Neural progenitor cell (in vitro differentiated cells): ENCODE measurements around the gene TOMM7.

Experiments used
- EZH2 ChIP-seq: fragments of 200-600 bp; sonication (generic); IDR thresholded peaks from 2 replicates; pipeline ENCODE4 v1.6.1; 2017; ENCODE audit warnings: antibody characterized with exemption, mild to moderate bottlenecking, moderate library complexity
- EZH2phosphoT487 ChIP-seq: fragments of 200-600 bp; sonication (generic); IDR thresholded peaks from 2 replicates; pipeline ENCODE4 v1.6.1; 2017; ENCODE audit warnings: antibody characterized with exemption
- TF ChIP-seq, protein P1 (sequence below): fragments of 200-600 bp; sonication (generic); IDR thresholded peaks from 2 replicates; pipeline ENCODE4 v1.5.1; 2017; ENCODE audit warnings: antibody characterized with exemption, mild to moderate bottlenecking

DNA sequence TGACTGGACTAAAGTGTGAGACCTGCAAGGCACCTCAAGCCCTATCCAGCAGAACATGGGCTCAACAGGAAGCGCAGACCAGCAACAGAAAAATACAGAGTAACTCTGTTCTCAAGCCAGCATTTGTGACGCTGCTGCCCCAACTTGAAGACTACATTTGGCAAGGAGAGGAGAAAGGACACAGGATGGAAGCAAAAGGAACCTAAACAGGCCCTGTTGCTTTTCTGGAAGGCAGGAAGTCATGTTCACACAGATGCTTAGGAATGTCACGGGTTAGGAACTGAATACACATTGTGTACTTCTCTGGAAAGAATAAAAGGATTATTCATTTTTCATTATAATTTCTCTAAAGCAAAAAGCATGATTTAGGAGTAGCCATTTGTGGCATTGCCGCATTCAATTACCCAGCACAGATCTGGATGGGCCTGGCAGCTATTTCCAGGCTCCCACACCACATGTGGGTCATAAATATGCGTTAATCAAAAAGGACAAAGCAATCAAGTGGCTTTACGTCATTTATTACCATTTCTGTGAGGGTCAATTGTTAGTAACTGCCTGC lies 19.8 kb upstream of the TOMM7 start:
- TF ChIP-seq, protein P1, sequence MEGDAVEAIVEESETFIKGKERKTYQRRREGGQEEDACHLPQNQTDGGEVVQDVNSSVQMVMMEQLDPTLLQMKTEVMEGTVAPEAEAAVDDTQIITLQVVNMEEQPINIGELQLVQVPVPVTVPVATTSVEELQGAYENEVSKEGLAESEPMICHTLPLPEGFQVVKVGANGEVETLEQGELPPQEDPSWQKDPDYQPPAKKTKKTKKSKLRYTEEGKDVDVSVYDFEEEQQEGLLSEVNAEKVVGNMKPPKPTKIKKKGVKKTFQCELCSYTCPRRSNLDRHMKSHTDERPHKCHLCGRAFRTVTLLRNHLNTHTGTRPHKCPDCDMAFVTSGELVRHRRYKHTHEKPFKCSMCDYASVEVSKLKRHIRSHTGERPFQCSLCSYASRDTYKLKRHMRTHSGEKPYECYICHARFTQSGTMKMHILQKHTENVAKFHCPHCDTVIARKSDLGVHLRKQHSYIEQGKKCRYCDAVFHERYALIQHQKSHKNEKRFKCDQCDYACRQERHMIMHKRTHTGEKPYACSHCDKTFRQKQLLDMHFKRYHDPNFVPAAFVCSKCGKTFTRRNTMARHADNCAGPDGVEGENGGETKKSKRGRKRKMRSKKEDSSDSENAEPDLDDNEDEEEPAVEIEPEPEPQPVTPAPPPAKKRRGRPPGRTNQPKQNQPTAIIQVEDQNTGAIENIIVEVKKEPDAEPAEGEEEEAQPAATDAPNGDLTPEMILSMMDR, result no peak
- TF ChIP-seq EZH2 (no peak), EZH2phosphoT487 (no peak)
